Left colon (tissue), 2 donors: ENCODE measurements around the gene MGAT5. TPM values are rescaled to one million over a fixed set of nuclear protein-coding genes. Genes with fewer than 3 reads are reported as not detected.

ENCODE experiments used
- ATAC-seq: fragments of 200-7000 bp; cut with Tn5 transposase; one replicate; pipeline ENCODE4 v1.9.1; 2020; ENCODE audit warnings: mild to moderate bottlenecking, moderate library complexity
- DNase-seq, 2 donors: peaks; one replicate each; pipeline ENCODE4 v3.0.0-alpha.2; 2020
- intact Hi-C, 2 donors: fragments of 100-400 bp; cut with DNase I in 1 of 2; cut with micrococcal nuclease in 1 of 2; formaldehyde crosslinking; loops; one replicate each; pipeline versions ENCODE4 v1.11.2 to v1.14.0; 2022; cut with DNase I, micrococcal nuclease
- total RNA-seq, 2 donors: library from RNA; stranded (reverse); fragmentation: NEBNext Ultra II Directional; extraction: Animal tissue kit (Norgen Biotek cat#: 25700); gene quantifications; one replicate each; pipeline ENCODE4 v1.2.1, GENCODE V29; 2021
- donor health status: DM: no; HTN: no; CAD: no.
- donor health status: DM: yes; HTN: yes; CAD: no.

The MGAT5 gene
- total RNA-seq, 2 donors from 2014 or later: 62.1 to 93.6 TPM

GRCh38 chr2:134445116-134445515, 191.2 kb downstream of the MGAT5 start:
- DNase-seq (no peak), ATAC-seq (no peak)
- intact Hi-C loops: no loop called here

GRCh38 chr2:134445985-134446382, 192.1 kb downstream of the MGAT5 start:
- ATAC-seq: no peak

GRCh38 chr2:134446383-134447017, 192.6 kb downstream of the MGAT5 start:
- DNase-seq (no peak), ATAC-seq (no peak)
- intact Hi-C loops: no loop called here

More at GRCh38 chr2:134445985-134446382, 192.1 kb downstream of the MGAT5 start:
- no peak for DNase-seq
- intact Hi-C loops: no loop called here

- intact Hi-C loops: no loop called here
- DNase-seq (no peak), ATAC-seq (no peak)
Measured at GRCh38 chr2:134447669-134448068, 193.8 kb downstream of the MGAT5 start.

GRCh38 chr2:134448650-134449049, 194.8 kb downstream of the MGAT5 start:
- ATAC-seq (no peak), DNase-seq (no peak)
- intact Hi-C loops: no loop called here

GRCh38 chr2:134449157-134449556, 195.3 kb downstream of the MGAT5 start:
- no peak for ATAC-seq
- intact Hi-C loops: no loop called here
- no peak for DNase-seq

DNA sequence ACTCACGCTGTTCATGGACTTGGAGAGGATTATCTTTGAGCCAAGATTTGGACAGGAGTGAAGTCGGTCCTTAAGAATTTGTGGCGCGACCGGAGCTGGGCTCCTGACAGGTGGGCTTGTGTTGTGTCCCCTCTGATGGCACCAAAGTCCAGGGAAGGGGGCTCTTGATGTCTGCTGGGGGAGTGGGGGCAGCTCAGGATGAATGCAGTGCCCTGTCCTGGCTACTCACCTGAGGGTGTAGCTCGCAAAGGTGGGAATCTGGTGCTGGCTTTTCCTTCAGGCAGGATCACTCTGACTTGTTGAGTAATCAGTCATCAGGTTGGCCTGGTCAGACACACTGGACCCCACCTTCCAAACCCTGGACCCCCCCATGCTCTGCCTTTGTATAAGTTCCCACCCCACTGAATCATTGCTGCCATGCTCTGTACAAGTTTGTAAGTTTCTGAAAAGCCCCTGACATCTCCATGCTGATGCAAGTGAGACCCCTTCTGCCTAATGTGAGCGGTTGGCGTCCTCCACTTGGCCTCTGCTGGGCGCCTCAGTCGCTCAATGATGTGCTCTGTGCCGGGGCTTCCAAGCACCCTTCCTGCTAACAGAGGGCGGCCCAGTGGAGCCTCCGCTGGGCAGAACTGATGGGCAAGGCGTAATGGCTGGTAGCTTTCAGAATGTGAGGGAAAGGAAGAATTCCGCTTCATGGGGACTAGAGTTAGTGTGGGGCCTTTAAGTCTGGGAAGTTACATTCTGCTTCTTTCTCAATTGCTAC, 196.1 kb downstream of the MGAT5 start:
- DNase-seq (no peak), ATAC-seq (no peak)
- intact Hi-C loops: loop anchor here in 1 of 2 donors (10.0 kb wide), 1 partner anchor 445 kb away; no protein-coding TSS in a partner anchor

GRCh38 chr2:134451347-134451630, 197.4 kb downstream of the MGAT5 start:
- ATAC-seq (no peak), DNase-seq (no peak)
- intact Hi-C loops: loop anchor here in 1 of 2 donors (10.0 kb wide), 1 partner anchor 444 kb away; no protein-coding TSS in a partner anchor

DNA sequence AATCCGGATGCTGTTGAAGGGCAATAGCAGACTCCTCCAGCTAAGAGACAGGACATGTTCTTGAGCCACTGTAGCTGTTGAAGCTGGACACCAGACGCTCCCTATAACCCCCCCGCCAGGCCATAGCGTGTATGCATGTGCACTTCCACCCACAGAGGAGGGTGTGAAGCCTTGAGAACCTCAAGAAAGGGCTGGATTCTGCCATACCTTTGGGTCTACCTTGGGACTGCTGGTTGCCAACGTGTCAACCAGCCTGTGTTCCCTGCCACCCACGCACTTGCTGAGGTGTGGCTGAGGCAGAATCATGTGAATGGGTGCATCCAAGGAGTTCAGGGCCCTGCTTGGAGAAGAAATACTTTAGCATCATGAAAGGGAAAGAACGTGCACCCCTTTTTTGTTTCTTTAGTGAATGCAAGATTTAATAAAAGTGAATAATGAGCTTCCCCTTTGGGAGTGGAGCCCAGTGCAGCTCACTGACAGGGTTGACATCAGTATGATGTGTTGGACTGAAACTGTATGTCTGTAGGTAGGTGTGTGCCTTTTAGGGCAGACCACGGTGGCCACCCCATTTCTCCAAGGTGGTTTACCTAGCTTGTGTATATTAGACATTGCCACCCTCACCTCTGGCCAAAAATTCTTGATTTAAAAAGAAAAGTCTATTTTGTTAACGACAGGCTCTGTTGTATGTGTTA, 198.3 kb downstream of the MGAT5 start:
- no peak for DNase-seq
- ATAC-seq: no peak
- intact Hi-C loops: loop anchor here in 1 of 2 donors (10.0 kb wide), 1 partner anchor 443 kb away; no protein-coding TSS in a partner anchor

DNA sequence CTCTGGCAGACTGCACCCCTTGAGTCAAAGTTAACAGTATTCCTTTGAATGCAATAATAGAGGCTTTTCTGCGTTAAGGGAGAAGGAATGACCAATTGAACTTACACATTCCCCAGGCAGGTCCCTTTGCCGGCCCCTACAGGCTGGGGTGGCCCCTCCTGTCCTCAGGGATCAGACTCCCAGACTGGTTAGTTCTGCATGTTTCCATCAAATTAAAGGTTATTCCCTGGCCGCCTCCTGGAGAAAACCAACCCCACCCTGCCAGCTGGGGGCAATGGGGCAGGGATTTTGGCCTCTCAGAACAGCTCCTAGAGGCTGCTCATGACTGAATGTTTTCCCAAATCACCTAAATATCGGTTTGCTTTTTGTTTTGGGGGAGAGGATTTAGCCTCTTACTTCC, 199.6 kb downstream of the MGAT5 start:
- no peak for DNase-seq
- intact Hi-C loops: loop anchor here in 1 of 2 donors (10.0 kb wide), 1 partner anchor 441 kb away; no protein-coding TSS in a partner anchor

DNA sequence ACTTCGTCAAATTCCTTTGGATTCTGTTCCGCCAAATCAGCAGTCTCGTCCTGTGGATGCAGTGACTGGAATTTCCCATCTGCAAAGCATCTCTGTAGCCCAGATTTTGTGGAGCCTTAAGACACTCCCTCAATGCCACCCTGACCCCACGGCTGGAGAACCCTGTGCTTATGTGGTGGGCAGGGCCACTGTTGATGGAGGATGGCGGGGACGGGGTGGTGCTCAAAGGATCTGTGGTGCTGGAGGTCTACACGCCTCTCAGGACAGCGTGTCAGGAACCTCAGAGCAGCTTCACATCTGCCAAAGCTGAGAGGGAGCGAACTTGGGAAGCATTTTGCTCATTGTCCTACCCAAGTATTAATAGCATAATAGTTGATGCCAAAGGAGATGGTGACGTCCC, 200.1 kb downstream of the MGAT5 start:
- DNase-seq: no peak
- ATAC-seq: no peak
- intact Hi-C loops: loop anchor here in 1 of 2 donors (10.0 kb wide), 1 partner anchor 441 kb away; no protein-coding TSS in a partner anchor

More for the DNA sequence above, 199.6 kb downstream of the MGAT5 start:
- ATAC-seq: no peak

- no peak for DNase-seq
- intact Hi-C loops: loop anchor here in 1 of 2 donors (10.0 kb wide), 1 partner anchor 440 kb away; no protein-coding TSS in a partner anchor
- no peak for ATAC-seq
Measured at GRCh38 chr2:134454426-134454825, 200.6 kb downstream of the MGAT5 start.

DNA sequence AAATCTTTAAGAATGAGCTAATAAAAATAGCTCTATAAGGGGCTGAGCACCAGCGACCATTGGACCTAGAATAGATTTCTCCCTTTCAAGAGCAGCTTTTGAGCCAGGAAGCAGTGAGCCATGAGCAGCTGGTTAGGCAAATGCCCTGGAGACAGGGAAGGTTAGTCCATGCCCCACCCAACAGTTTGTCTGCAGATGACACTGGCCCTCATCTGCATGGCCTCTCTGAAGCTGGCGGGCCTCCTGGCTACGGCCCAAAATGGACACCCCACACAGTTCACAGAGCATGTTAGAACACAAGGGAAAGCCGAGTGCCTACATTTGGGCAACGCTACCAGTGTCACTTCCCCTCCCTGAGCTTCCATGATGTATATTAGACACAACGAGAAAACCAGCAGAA, 201.1 kb downstream of the MGAT5 start:
- DNase-seq (no peak), ATAC-seq (no peak)
- intact Hi-C loops: loop anchor here in 1 of 2 donors (10.0 kb wide), 1 partner anchor 440 kb away; no protein-coding TSS in a partner anchor

DNA sequence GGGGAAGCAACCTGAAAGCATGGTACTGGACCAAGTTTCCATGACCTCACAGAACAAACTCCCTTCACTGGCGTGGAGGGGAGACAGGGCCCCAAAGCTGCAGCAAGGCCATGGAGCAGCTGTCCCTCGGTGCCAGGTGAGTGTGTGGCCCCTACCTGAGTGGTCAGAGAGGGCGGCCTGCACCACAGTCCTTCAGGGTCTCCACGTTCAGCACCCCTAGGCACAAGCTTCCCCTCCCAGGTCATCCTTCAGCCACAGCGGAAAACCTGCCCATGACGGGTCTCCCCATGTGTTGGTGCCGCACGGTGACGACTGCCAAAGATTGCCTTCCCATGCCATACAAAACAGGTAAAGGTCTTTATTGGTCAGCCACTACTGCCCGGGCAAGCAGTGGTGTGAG, 201.6 kb downstream of the MGAT5 start:
- DNase-seq: no peak
- intact Hi-C loops: loop anchor here in 1 of 2 donors (10.0 kb wide), 1 partner anchor 439 kb away; no protein-coding TSS in a partner anchor
- no peak for ATAC-seq

- DNase-seq (no peak), ATAC-seq (no peak)
- intact Hi-C loops: loop anchor here in 1 of 2 donors (10.0 kb wide), 1 partner anchor 437 kb away; no protein-coding TSS in a partner anchor
Measured at GRCh38 chr2:134457353-134457752, 203.5 kb downstream of the MGAT5 start.

- DNase-seq: no peak
- peak; percentile 19 for ATAC-seq
- intact Hi-C loops: loop anchor here in 1 of 2 donors (10.0 kb wide), 1 partner anchor 437 kb away; no protein-coding TSS in a partner anchor
Measured at GRCh38 chr2:134457765-134458472, 204.0 kb downstream of the MGAT5 start.

- intact Hi-C loops: loop anchor here in 1 of 2 donors (10.0 kb wide), 1 partner anchor 436 kb away; no protein-coding TSS in a partner anchor
- DNase-seq (no peak), ATAC-seq (no peak)
Measured at GRCh38 chr2:134458473-134458853, 204.6 kb downstream of the MGAT5 start.

GRCh38 chr2:134458950-134459349, 205.1 kb downstream of the MGAT5 start:
- no peak for DNase-seq
- intact Hi-C loops: loop anchor here in 1 of 2 donors (10.0 kb wide), 1 partner anchor 436 kb away; no protein-coding TSS in a partner anchor
- ATAC-seq: no peak
